Forelimb muscle (tissue), 1 donor: Measurements from ENCODE around the gene SLC39A2. TPM values are rescaled to one million over a fixed set of nuclear protein-coding genes. Genes with fewer than 3 reads are reported as not detected.
"Not testable (repeated sequence)": the region's sequence is repeated elsewhere in the genome, so short reads cannot be mapped to it uniquely, and the experiment has no call there.

Experiments
- DNase-seq: peaks from one replicate; pipeline ENCODE4 v3.0.0-alpha.2; 2013; ENCODE audit warnings: low read depth
- polyA plus RNA-seq: library from polyadenylated mRNA; unstranded; fragments of 120-200 nt; gene quantifications from one replicate; pipeline ENCODE4 v1.2.1, GENCODE V29; 2013; ENCODE audit not compliant: insufficient read length

SLC39A2 gene
- polyA plus RNA-seq, 1 donor = not detected

DNA sequence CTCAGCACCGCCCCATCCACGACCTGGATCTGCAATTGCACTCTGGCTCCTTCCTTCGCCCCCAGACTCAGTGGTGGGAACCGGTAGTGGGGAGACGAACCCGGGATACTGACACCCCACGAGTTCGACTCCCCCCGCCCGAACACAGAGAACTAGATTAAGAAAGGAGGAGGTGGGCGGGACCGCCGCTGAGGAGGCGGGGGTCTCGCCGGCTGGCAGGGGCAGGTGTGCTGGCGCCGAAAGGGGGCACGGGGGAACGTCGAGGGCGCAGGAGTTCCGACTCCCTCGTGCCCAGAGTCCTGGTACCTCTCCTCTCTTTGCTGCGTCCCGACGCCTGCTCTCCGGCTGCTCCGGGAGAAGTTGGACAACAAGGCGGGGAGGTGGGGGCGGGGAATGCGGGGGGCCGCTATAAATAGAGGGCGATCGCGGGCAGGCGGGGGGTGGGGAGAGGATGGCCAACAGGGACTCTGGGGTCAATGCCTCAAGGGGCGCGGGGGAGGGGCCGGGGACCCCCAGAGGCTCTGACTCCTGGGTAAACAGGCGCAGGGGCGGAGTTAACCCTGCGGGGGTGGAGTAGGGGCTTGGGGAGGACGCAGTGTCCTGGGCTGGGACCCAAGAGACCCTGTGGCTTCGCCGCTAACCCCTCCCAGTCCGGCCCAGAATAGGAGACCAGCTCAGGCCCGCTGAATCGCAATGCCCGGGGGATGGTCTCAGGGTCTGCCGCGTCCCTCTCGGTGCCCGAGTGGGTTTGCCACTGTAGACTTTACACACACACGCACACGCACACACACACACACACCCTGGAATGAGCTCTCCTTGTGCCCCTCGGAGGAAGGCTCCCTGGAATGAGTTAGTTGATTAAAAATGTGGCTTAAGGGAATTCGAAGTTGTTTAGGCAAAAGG is 26.5 kb downstream of the SLC39A2 start:
- DNase-seq = no peak

DNA sequence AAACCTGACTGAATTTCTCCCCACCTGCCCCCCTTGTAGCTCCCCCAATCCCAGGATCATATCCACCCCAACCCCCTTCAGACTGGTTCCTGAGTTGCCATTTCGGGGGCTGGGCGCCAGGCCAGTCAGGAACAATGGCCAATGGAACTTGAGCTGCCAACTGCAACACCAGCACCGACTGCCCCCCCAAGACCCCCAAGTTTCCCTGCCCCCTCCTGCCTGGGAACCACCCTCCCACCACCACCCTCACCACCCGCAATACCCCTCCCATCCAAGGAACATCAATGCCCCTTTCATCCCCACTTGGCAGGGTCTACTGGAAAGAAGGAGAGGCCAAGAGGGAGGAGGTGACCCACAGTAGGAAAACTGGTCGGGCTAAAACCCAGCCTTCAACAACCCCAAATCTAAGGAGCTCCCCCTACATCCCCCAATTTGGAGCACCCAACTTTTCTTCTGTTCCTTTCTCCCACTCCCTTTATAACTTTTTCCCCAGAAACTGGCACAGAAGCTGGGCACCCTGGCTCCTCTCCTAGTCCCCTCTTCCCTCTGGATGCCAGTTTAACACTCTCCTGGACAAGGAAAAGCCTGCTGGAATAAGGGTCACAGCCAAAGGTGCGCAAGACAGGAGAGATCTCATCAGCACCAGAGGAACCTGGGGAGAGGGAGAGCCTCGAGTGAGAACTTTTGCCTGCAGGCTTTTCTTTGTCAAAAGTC is 27.3 kb downstream of the SLC39A2 start:
- DNase-seq = no peak

GRCh38 chr14:21026988-21027315 is 27.9 kb downstream of the SLC39A2 start:
- no peak for DNase-seq

DNA sequence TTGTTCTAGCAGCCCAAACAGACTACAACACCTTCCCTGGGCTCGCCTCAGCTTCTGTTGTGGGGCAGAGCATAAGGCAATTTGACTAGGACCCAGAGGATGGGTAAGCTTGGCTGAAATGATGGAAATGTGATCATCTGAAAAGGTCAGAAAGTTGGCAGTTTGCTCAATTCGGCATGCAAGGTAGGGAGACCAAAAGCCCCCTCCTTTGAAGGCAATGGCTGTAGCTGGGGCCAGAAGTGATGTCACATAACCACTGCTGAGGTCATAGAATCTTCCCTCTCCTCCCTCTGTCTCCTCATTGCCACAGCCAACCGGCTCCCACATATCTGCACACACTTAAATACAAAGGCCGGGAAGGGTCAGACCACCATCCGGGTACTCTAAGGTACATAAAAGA is 30.8 kb downstream of the SLC39A2 start, which contains the start of gene TPPP2:
Gene TPPP2, plus strand, starts transcription at position 301 of the 400 bp plus-strand sequence. CDS start 365 bp downstream, outside the sequence.
- DNase-seq = no peak

GRCh38 chr14:21030531-21030930 is 31.4 kb downstream of the SLC39A2 start:
- DNase-seq = no peak

DNA sequence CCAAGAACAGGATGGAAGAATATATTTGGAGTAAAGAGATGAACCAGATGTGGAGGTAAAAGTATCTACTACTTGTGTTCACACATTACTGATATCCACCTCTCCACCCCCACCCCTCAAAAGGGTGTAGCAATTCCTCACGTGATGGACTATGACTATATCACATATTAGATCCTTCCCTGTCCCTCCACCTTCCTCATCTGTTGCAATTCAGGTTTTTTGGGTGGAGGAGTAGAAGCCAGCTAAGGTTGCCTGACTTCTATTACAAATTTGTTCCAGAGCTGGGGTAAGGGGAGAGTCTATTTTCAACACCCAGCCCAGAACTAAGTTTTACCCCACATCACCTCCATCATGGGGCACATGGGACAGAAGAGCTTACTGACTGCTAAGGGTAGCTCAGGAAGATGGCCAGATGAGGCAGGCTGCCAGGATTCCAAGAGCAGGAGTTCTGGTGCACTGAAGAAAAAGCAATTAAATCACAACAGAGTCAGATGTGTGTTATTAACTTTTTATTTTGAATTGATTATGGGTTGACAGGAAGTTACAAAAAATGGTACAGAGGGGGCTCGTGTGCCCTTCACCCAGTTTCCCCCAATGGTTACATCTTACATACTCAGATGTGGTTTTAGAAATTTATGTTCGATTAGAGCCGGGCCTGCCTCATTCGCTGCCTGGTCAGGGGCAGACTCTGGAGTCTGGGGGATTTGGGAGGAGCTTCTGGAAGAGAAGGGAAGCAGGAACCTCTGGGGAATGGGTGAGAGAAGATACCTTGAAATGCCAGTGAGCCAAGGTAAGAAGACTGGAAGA is 33.4 kb downstream of the SLC39A2 start:
- DNase-seq = no peak

DNA sequence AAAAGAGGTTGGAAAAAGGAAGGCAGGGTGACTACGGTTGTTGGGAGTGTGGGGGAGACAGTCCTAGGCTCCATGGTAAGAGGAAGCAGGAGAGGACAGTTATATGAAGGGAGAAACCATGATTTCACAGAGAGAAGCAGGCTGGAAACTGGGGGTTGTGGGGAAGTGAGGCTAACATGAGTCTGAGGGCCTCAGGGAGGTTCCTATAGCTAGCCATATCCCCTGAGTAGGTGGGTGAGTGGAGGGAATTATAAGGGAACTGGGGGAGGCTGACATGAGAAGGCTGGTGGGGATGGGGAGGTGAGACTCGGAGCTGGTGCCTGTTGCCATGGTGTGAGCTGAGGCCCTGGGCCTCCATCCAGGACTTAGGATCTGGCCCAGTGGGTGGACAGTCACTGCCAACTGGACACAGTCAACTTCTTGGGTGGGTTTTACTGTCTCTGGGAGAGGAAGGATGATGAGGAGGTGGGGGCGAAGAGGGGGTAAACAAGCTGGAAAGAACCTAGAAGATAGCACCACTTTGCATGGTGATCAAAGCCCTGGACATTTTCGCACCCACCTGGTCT is 34.1 kb downstream of the SLC39A2 start:
- no peak for DNase-seq

GRCh38 chr14:21034707-21035106 is 35.6 kb downstream of the SLC39A2 start, which contains the start of gene RNASE13:
RNASE13 (minus strand) TSS chr14:21034807; CDS start chr14:21034288, 519 bp downstream.
- no peak for DNase-seq

DNA sequence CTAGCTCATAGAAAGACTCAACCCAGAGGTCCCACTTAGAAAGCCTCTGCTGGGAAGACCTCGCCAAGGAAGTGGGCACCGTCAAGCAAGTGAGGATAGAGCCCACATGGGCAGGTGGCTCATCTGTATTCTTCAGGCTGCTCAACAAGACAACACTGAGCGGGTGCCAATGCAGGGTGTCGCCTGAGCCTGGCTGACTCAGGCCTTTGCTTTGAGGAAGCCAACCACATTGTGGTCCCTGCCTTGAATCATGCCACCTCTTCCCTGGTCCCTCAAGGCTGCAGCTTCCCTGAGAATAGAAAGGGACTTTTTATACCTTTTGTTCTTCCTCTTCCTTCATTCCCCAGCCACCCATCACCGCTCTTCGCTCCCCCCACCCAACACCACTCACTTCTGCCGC is 37.7 kb downstream of the SLC39A2 start:
- DNase-seq = no peak

- no peak for DNase-seq
These were observed 38.1 kb downstream of the SLC39A2 start for GRCh38 chr14:21037156-21037555.

DNA sequence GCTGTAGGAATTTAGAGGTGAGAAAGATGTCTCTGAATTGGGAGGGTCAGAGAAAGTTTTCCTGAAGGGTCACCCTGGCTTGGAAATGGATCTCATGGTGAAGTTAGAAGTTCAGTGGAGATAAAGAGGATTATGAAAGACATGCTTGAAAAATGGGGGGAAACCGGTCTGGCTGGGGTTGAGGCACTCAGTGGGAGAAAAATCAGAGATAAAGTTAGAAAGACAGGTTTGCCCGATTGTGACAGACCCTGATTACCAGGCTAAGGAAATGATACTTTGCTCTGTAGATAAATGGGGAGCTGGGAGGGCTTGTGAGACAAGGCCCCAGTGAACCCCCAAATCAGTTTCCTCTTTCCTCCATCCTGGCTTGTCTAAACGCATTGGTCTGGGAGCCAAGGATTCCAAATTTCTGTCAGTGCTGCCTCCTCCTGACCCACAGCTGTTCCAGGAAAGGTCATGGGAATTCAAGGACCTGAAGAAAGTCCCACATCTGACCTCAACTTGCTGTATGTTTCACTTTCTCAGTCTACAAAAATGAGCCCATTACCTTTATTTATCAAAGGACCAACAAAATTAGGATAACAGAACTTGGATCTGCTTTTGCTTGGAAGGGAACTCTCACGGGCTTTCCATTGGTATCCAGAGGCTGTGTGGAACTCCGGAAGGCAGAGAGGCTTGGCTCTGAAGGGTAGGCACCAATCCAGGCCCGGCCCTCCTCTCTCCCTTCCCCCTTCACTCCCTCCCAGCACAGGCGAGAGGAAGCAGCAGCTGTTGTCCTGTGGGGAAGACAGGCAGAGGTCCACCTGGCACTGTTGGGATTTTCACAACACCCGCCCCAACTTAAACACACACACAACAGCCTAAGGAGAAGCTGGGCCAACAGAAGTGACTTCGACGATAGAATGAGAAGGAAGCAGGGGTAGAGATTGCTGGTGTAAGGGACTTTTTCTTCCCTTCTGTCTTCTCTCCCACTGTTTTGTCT is 39.6 kb downstream of the SLC39A2 start:
- peak; percentile 87 for DNase-seq

DNA sequence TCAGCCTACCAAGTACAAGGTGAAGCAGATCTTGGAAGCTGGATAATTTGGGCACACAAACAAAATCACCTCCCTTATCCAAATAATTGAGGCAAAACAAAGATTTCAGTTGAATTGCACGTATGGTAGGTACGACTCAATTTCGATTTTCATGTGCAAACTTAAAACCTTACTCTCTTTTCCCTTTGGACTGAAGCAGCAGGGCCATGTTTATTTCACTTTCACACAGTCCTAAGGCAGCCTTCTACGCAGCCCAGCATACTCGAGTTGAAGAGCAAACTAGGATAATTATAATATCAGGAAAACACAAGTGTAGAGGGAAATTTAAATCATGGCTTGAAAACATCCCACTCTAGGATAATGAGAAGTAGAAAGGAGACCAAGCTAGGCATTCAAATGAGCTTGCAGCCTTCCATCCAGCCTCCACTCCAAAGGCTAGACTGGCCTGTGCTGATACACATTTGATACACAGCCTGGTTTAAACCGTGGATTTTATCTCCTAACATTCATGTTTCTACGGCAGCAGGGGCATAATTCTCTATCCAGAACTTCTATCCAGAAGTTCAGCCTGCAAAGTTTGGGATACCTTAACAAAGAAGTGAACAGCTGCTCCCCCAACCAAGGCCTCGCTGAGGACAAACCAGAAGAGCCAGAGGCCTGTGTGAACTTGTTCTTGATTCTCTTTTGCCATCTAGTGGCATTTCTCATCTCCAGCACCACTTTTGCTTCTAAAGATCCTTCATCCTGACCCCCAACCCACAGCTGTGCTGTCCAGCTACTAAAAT is 40.7 kb downstream of the SLC39A2 start:
- peak; percentile 67 for DNase-seq

- no peak for DNase-seq
These were observed 41.4 kb downstream of the SLC39A2 start for GRCh38 chr14:21040370-21040925.

- not testable (repeated sequence) for DNase-seq
These were observed 41.8 kb downstream of the SLC39A2 start for GRCh38 chr14:21040941-21041340.

DNA sequence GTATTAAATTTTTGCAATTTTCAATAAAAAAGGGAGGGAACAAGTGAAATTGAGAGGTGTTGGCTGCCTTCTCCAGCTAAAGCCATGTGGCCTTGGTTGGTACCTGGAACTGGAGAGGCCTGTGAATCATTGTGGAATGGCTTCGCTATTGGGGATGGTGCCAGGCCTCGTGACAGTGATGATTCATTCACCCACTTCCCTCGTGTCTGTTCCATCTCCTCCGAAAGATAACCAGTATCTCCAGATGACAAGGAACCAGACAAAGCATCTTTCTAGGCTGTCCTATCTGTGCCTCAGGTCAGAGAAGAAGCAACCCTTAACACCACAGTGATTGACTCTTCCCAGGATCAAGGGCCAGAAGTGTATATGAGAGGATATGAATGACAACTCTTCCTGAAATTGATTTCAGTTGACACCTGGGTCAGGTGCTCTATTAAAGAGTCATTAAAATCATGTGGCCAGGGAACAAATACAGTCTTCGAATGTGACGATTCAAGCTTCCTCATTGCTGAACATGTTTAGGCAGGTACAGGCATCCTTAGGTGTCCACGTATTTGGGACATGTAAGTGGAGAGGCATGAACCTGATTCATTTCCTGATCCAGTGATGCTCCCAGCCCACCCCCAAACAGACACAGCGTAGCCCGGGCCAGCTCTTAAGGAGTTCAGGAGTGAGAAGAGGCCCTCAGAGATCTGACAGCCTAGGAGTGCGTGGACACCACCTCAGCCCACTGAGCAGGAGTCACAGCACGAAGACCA is 42.8 kb downstream of the SLC39A2 start, which contains the start of gene RNASE7:
Gene RNASE7, plus strand, starts transcription at position 687 of the 758 bp plus-strand sequence. CDS start 631 bp downstream, outside the sequence.
- DNase-seq = no peak

- no peak for DNase-seq
These were observed 43.8 kb downstream of the SLC39A2 start for GRCh38 chr14:21042918-21043317.

DNA sequence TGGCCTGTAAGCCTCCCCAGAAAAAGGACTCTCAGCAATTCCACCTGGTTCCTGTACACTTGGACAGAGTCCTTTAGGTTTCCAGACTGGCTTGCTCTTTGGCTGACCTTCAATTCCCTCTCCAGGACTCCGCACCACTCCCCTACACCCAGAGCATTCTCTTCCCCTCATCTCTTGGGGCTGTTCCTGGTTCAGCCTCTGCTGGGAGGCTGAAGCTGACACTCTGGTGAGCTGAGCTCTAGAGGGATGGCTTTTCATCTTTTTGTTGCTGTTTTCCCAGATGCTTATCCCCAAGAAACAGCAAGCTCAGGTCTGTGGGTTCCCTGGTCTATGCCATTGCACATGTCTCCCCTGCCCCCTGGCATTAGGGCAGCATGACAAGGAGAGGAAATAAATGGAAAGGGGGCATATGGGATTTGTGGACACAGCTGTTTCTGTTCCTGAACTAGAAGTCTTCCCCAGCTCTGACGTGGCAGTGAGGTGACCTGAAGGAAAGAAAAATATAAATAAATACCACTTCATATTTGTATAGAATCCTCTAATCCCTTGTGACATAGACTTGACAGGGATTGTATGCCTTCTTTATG is 44.4 kb downstream of the SLC39A2 start:
- no peak for DNase-seq
